ENCODE results near the gene KLF4. TPM values are rescaled to one million over a fixed set of nuclear protein-coding genes. Genes with fewer than 3 reads are reported as not detected.

The KLF4 gene
- polyA plus RNA-seq, 1 donor from 2014 or later: 0.92 TPM

- TF ChIP-seq EP300 (conservative IDR thresholded peaks at IDR 0.05; ENCODE audit: poor library complexity, severe bottlenecking) (no peak), SMC3 (conservative IDR thresholded peaks at IDR 0.05; ENCODE audit: poor library complexity) (no peak), POLR2AphosphoS5 (IDR thresholded peaks at IDR 0.05) (no peak), CTCF (IDR thresholded peaks at IDR 0.05; ENCODE audit: poor library complexity, severe bottlenecking) (no peak), RAD21 (conservative IDR thresholded peaks at IDR 0.05) (no peak), EZH2 (IDR thresholded peaks at IDR 0.05; ENCODE audit: borderline replicate concordance, insufficient read depth, low read length, poor library complexity, severe bottlenecking) (no peak), MXI1 (conservative IDR thresholded peaks at IDR 0.05; ENCODE audit: poor library complexity, severe bottlenecking) (no peak), REST (IDR thresholded peaks at IDR 0.05; ENCODE audit: borderline replicate concordance) (no peak), TAF1 (IDR thresholded peaks at IDR 0.05; ENCODE audit: low read depth) (no peak)
- Histone ChIP-seq H3K79me2 (replicated peaks; ENCODE audit: insufficient read depth, low read length) (no peaks in the 10 kb centered on the region), H3K4me3 (ENCODE audit: low read length) (no peak overlapping the region), H3K27me3 (ENCODE audit: insufficient read depth, low read depth, low read length) (no peaks in the 10 kb centered on the region), H3K9me3 (ENCODE audit: low read length) (no peaks in the 10 kb centered on the region), H3F3A (ENCODE audit: insufficient read depth, low read length, poor library complexity, severe bottlenecking) (no peaks in the 10 kb centered on the region), H3K4me2 (ENCODE audit: low read length) (no peak overlapping the region), H3K36me3 (ENCODE audit: insufficient read depth, low read length) (no peaks in the 10 kb centered on the region), H3K9ac (ENCODE audit: low read length) (no peak overlapping the region), H2AFZ (ENCODE audit: low read depth, low read length) (no peak overlapping the region), H4K20me1 (ENCODE audit: insufficient read depth) (no peaks in the 10 kb centered on the region), H3K9me2 (ENCODE audit: insufficient read depth, low read length) (no peaks in the 10 kb centered on the region), H3K27ac (ENCODE audit: low read length) (no peak overlapping the region)
Observed at GRCh38 chr9:107437716-107438115, 51.9 kb downstream of the KLF4 start.

GRCh38 chr9:107435415-107435814, 54.2 kb downstream of the KLF4 start:
- Histone ChIP-seq H3K4me3 (ENCODE audit: low read length) (no peak overlapping the region), H3K9me2 (ENCODE audit: insufficient read depth, low read length) (no peaks in the 10 kb centered on the region)
- TF ChIP-seq MXI1 (conservative IDR thresholded peaks at IDR 0.05; ENCODE audit: poor library complexity, severe bottlenecking): no peak
- no peak for TF ChIP-seq RAD21 (conservative IDR thresholded peaks at IDR 0.05)
- TF ChIP-seq POLR2AphosphoS5 (IDR thresholded peaks at IDR 0.05): no peak
- no peak for TF ChIP-seq EZH2 (IDR thresholded peaks at IDR 0.05; ENCODE audit: borderline replicate concordance, insufficient read depth, low read length, poor library complexity, severe bottlenecking)
- TF ChIP-seq SMC3 (conservative IDR thresholded peaks at IDR 0.05; ENCODE audit: poor library complexity): no peak
- no peak for TF ChIP-seq REST (IDR thresholded peaks at IDR 0.05; ENCODE audit: borderline replicate concordance)
- no peak for TF ChIP-seq EP300 (conservative IDR thresholded peaks at IDR 0.05; ENCODE audit: poor library complexity, severe bottlenecking)
- TF ChIP-seq TAF1 (IDR thresholded peaks at IDR 0.05; ENCODE audit: low read depth): no peak
- no peak for TF ChIP-seq CTCF (IDR thresholded peaks at IDR 0.05; ENCODE audit: poor library complexity, severe bottlenecking)

More at GRCh38 chr9:107435415-107435814, 54.2 kb downstream of the KLF4 start:
- H3K9me3 ChIP-seq (ENCODE audit: low read length): no peaks in the 10 kb centered on the region
- H4K20me1 ChIP-seq (ENCODE audit: insufficient read depth): no peaks in the 10 kb centered on the region
- no peaks in the 10 kb centered on the region for H3K36me3 ChIP-seq (ENCODE audit: insufficient read depth, low read length)
- H3K79me2 ChIP-seq (replicated peaks; ENCODE audit: insufficient read depth, low read length): no peaks in the 10 kb centered on the region
- no peaks in the 10 kb centered on the region for H3F3A ChIP-seq (ENCODE audit: insufficient read depth, low read length, poor library complexity, severe bottlenecking)
- H2AFZ ChIP-seq (ENCODE audit: low read depth, low read length): no peak overlapping the region
- no peaks in the 10 kb centered on the region for H3K27me3 ChIP-seq (ENCODE audit: insufficient read depth, low read depth, low read length)
- H3K4me2 ChIP-seq (ENCODE audit: low read length): no peak overlapping the region
- no peak overlapping the region for H3K27ac ChIP-seq (ENCODE audit: low read length)
- no peak overlapping the region for H3K9ac ChIP-seq (ENCODE audit: low read length)
